Measurements from ENCODE around the gene PITHD1. TPM values are rescaled to one million over a fixed set of nuclear protein-coding genes. Genes with fewer than 3 reads are reported as not detected.

Gene PITHD1
- total and polyA plus RNA-seq, 10 of the 15 experiments (the other 5 are each of a cell fraction or from before 2014, with no cell fraction given) = 23.7 to 82.2 (median 67.0) TPM

DNA sequence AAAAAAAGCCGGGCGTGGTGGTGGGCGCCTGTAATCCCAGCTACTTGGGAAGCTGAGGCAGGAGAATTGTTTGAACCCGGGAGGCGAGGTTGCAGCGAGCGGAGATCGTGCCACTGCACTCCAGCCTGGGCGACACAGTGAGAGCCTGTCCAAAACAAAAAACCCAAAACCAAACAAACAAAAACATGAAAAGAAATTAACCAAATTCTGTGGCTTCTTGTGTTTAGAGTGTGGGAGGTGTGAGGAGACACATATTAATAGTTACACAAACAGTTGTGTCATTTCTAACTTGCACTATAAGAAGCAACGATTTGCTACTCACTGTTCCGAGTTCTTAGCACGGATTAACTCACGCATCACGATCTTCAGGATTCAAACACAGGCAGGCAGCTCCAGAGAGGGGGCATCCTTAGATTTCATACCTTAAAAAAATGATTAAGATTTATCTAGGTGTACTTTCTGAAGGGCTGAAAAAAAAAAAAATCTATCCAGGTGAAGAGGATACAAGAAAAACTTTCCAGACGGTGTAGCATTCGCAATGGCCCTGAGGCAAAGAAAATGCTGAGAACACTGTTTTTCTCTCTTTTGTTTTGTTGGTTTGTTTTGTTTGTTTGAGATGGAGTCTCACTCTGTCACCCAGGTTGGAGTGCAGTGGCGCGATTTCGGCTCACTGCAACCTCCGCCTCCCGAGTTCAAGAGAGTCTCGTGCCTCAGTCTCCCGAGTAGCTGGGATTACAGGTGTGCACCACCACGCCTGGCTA, 47.7 kb downstream of the PITHD1 start (continued):
- no peak for TF ChIP-seq IRF5 (IDR thresholded peaks at IDR 0.05; ENCODE audit: borderline replicate concordance)
- peak; percentile 54; the same call in 1 of the 2 replicates for TF ChIP-seq MTA2 (IDR thresholded peaks at IDR 0.05; ENCODE audit: low read depth)
- TF ChIP-seq FOS (IDR thresholded peaks at IDR 0.05; ENCODE audit: borderline replicate concordance, extremely low read depth, insufficient read length) = no peak
- peak; percentile 87 for TF ChIP-seq ATF7 (IDR thresholded peaks at IDR 0.05; ENCODE audit: low read depth)
- TF ChIP-seq STAT1 (conservative IDR thresholded peaks at IDR 0.05) = no peak
- no peak for TF ChIP-seq POLR2A (IDR thresholded peaks at IDR 0.05; ENCODE audit: low read depth, low read length)
- no peak for TF ChIP-seq TCF12 (IDR thresholded peaks at IDR 0.05; ENCODE audit: low read depth, low read length)
- TF ChIP-seq NFYB (IDR thresholded peaks at IDR 0.05; ENCODE audit: insufficient read depth, low read depth, low read length) = no peak
- TF ChIP-seq, protein P1, sequence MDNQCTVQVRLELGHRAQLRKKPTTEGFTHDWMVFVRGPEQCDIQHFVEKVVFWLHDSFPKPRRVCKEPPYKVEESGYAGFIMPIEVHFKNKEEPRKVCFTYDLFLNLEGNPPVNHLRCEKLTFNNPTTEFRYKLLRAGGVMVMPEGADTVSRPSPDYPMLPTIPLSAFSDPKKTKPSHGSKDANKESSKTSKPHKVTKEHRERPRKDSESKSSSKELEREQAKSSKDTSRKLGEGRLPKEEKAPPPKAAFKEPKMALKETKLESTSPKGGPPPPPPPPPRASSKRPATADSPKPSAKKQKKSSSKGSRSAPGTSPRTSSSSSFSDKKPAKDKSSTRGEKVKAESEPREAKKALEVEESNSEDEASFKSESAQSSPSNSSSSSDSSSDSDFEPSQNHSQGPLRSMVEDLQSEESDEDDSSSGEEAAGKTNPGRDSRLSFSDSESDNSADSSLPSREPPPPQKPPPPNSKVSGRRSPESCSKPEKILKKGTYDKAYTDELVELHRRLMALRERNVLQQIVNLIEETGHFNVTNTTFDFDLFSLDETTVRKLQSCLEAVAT (IDR thresholded peaks at IDR 0.05) = peak; percentile 78
- no peak for TF ChIP-seq KLF5 (IDR thresholded peaks at IDR 0.05; ENCODE audit: partially characterized antibody)
- TF ChIP-seq EED (IDR thresholded peaks at IDR 0.05; ENCODE audit: low read depth) = no peak
- no peak for TF ChIP-seq KDM1A (IDR thresholded peaks at IDR 0.05; ENCODE audit: borderline replicate concordance)
- TF ChIP-seq BHLHE40 (IDR thresholded peaks at IDR 0.05; ENCODE audit: borderline replicate concordance in 1 of 2, low read depth in 2 of 2, low read length in 1 of 2) = peak in 1 of 2 experiments; percentile 14; a peak in 2 of 4 replicates
- no peak for TF ChIP-seq GATAD2B (conservative IDR thresholded peaks at IDR 0.05; ENCODE audit: low read depth)
- TF ChIP-seq BCL3 (IDR thresholded peaks at IDR 0.05; ENCODE audit: borderline replicate concordance, insufficient read depth, low read depth, low read length, poor library complexity, severe bottlenecking) = no peak
- TF ChIP-seq SMAD1 (IDR thresholded peaks at IDR 0.05; ENCODE audit: low read depth, partially characterized antibody) = no peak
- TF ChIP-seq SKIL (IDR thresholded peaks at IDR 0.05; ENCODE audit: low read depth, poor library complexity, severe bottlenecking) = peak; percentile 78
- no peak for TF ChIP-seq IKZF1 (conservative IDR thresholded peaks at IDR 0.05)
- TF ChIP-seq ZBED1 (IDR thresholded peaks at IDR 0.05; ENCODE audit: borderline replicate concordance) = no peak; the same call in 1 of the 2 replicates
- TF ChIP-seq ZNF207 (IDR thresholded peaks at IDR 0.05; ENCODE audit: borderline replicate concordance) = no peak
- TF ChIP-seq, protein P2, sequence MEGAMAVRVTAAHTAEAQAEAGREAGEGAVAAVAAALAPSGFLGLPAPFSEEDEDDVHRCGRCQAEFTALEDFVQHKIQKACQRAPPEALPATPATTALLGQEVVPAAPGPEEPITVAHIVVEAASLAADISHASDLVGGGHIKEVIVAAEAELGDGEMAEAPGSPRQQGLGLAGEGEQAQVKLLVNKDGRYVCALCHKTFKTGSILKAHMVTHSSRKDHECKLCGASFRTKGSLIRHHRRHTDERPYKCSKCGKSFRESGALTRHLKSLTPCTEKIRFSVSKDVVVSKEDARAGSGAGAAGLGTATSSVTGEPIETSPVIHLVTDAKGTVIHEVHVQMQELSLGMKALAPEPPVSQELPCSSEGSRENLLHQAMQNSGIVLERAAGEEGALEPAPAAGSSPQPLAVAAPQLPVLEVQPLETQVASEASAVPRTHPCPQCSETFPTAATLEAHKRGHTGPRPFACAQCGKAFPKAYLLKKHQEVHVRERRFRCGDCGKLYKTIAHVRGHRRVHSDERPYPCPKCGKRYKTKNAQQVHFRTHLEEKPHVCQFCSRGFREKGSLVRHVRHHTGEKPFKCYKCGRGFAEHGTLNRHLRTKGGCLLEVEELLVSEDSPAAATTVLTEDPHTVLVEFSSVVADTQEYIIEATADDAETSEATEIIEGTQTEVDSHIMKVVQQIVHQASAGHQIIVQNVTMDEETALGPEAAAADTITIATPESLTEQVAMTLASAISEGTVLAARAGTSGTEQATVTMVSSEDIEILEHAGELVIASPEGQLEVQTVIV (IDR thresholded peaks at IDR 0.05; ENCODE audit: borderline replicate concordance, partially characterized antibody) = no peak

All from GM12878 (cell line).